ENCODE results near the gene CDK9. TPM values are rescaled to one million over a fixed set of nuclear protein-coding genes. Genes with fewer than 3 reads are reported as not detected.
"Not testable (repeated sequence)": the region's sequence is repeated elsewhere in the genome, so short reads cannot be mapped to it uniquely, and the experiment has no call there.

The CDK9 gene
- total RNA-seq, 3 donors from 2014 or later = 60.0 to 70.4 (median 63.9) TPM

- intact Hi-C loops (cut with DNase I; ENCODE audit: low total_unique reads) = loop anchor here (5.0 kb wide), 1 partner anchor 1192 kb away; no protein-coding TSS in a partner anchor
- Histone ChIP-seq H3K4me3 (no peak overlapping the region), H3K4me1 (no peaks in the 10 kb centered on the region), H3K36me3 (no peaks in the 10 kb centered on the region), H3K27ac (peak overlapping the region in 1 of 2 donors; percentile 82), H3K27me3 (no peaks in the 10 kb centered on the region), H3K9me3 (no peaks in the 10 kb centered on the region)
- no peak for TF ChIP-seq POLR2AphosphoS5 (IDR thresholded peaks at IDR 0.05)
- no peak for TF ChIP-seq CTCF (IDR thresholded peaks at IDR 0.05)
- no peak for TF ChIP-seq POLR2A (IDR thresholded peaks at IDR 0.05)
- no peak for DNase-seq (ENCODE audit: low spot score in 2 of 2)
Measured at GRCh38 chr9:127779136-127779981, 6.5 kb upstream of the CDK9 start.

- no peak for DNase-seq (ENCODE audit: low spot score in 2 of 2)
Measured at GRCh38 chr9:127780126-127780885, 5.5 kb upstream of the CDK9 start.

GRCh38 chr9:127780909-127781308, 4.9 kb upstream of the CDK9 start:
- H3K36me3 ChIP-seq; H3K27ac ChIP-seq; H3K4me1 ChIP-seq; H3K9me3 ChIP-seq; H3K4me3 ChIP-seq; H3K27me3 ChIP-seq; DNase-seq (ENCODE audit: low spot score in 2 of 2): not testable (repeated sequence)
- intact Hi-C loops (cut with DNase I; ENCODE audit: low total_unique reads) = loop anchor here (10.0 kb wide), 2 partner anchors 46 to 94 kb away; partner anchors contain the start of genes AK1 and TOR2A

More at GRCh38 chr9:127780126-127780885, 5.5 kb upstream of the CDK9 start:
- Histone ChIP-seq H3K27me3 (no peaks in the 10 kb centered on the region), H3K4me1 (peaks cover 0 to 2% of the 10 kb centered on the region in 2 donors), H3K4me3 (no peak overlapping the region), H3K36me3 (no peaks in the 10 kb centered on the region), H3K9me3 (no peaks in the 10 kb centered on the region), H3K27ac (peak overlapping the region in 1 of 2 donors; percentile 38)
- TF ChIP-seq POLR2A (IDR thresholded peaks at IDR 0.05) (no peak), CTCF (IDR thresholded peaks at IDR 0.05) (no peak), POLR2AphosphoS5 (IDR thresholded peaks at IDR 0.05) (no peak)
- intact Hi-C loops (cut with DNase I; ENCODE audit: low total_unique reads) = loop anchor here (10.0 kb wide), 2 partner anchors 46 to 94 kb away; partner anchors contain the start of genes AK1 and TOR2A

GRCh38 chr9:127781806-127782205, 4.0 kb upstream of the CDK9 start:
- Histone ChIP-seq H3K4me3 (no peak overlapping the region), H3K36me3 (no peaks in the 10 kb centered on the region), H3K4me1 (peaks cover 1 to 2% of the 10 kb centered on the region in 2 donors), H3K9me3 (no peaks in the 10 kb centered on the region), H3K27ac (no peak overlapping the region), H3K27me3 (no peaks in the 10 kb centered on the region)
- intact Hi-C loops (cut with DNase I; ENCODE audit: low total_unique reads) = loop anchor here (10.0 kb wide), 2 partner anchors 47 to 93 kb away; partner anchors contain the start of genes AK1 and TOR2A
- no peak for DNase-seq (ENCODE audit: low spot score in 2 of 2)
- TF ChIP-seq POLR2A (IDR thresholded peaks at IDR 0.05) = no peak
- TF ChIP-seq POLR2AphosphoS5 (IDR thresholded peaks at IDR 0.05) = no peak
- TF ChIP-seq CTCF (IDR thresholded peaks at IDR 0.05) = no peak

- intact Hi-C loops (cut with DNase I; ENCODE audit: low total_unique reads) = loop anchor here (10.0 kb wide), 2 partner anchors 49 to 91 kb away; partner anchors contain the start of genes AK1 and TOR2A
Measured at GRCh38 chr9:127783111-127784008, 2.5 kb upstream of the CDK9 start.

More at GRCh38 chr9:127783111-127784008, 2.5 kb upstream of the CDK9 start:
- Histone ChIP-seq H3K27me3 (no peaks in the 10 kb centered on the region), H3K4me1 (peaks cover 2 to 9% of the 10 kb centered on the region in 2 donors), H3K27ac (peak overlapping the region; percentile 92 to 99), H3K36me3 (peaks cover 2% of the 10 kb centered on the region), H3K9me3 (no peaks in the 10 kb centered on the region), H3K4me3 (no peak overlapping the region)
- no peak for TF ChIP-seq POLR2A (IDR thresholded peaks at IDR 0.05)
- TF ChIP-seq CTCF (IDR thresholded peaks at IDR 0.05) = no peak
- peak in 1 of 2 donors; percentile 42 for DNase-seq (ENCODE audit: low spot score in 2 of 2)

Measured in breast epithelium (tissue), 4 donors.